H1 (cell line): Measurements from ENCODE around the gene SLX9. TPM values are rescaled to one million over a fixed set of nuclear protein-coding genes. Genes with fewer than 3 reads are reported as not detected.

ENCODE experiments used
- CTCF ChIA-PET: fragments of 300-600 bp; sonication (Branson Sonifier 250); formaldehyde crosslinking; loops from one replicate; lab custom pipeline; 2021; ENCODE audit not compliant: partially characterized antibody; lab: Charles Lee
- POLR2A ChIA-PET: fragments of 300-600 bp; sonication (Branson Sonifier 250); formaldehyde crosslinking; loops from one replicate; lab custom pipeline; 2021; ENCODE audit warnings: inconsistent platforms; ENCODE audit not compliant: partially characterized antibody; lab: Charles Lee
- DNase-seq, 2 experiments: peaks; one replicate each; pipeline versions ENCODE4 v3.0.0 to v3.0.0-alpha.2; 2010 to 2022; ENCODE audit warnings: low spot score in 2 of 2, low read depth in 1 of 2, mixed read lengths in 1 of 2
- FAIRE-seq: peaks from 2 replicates; lab custom pipeline; 2011; peaks lifted over from hg19 to GRCh38; lab: Jason Lieb, UNC
- H2AFZ ChIP-seq: 2 replicates; pipeline ENCODE4 v1.8.1; 2012; ENCODE audit warnings: low read length, inconsistent platforms
- H2AK5ac ChIP-seq: 2 replicates; pipeline ENCODE4 v1.6.1; 2013; ENCODE audit warnings: low read depth, low read length
- H2BK120ac ChIP-seq: replicated peaks from 2 replicates; pipeline ENCODE3; 2013; ENCODE audit warnings: low read depth, low read length, inconsistent platforms
- H2BK12ac ChIP-seq: 2 replicates; pipeline ENCODE4 v1.6.1; 2013; ENCODE audit warnings: low read depth, low read length
- H2BK15ac ChIP-seq: 2 replicates; pipeline ENCODE4 v1.6.1; 2013; ENCODE audit warnings: low read length
- H2BK20ac ChIP-seq: 2 replicates; pipeline ENCODE4 v1.6.1; 2013; ENCODE audit warnings: low read length
- H2BK5ac ChIP-seq: 2 replicates; pipeline ENCODE4 v1.6.1; 2013; ENCODE audit warnings: low read depth, low read length
- H3K14ac ChIP-seq: 2 replicates; pipeline ENCODE4 v1.6.1; 2013; ENCODE audit warnings: inconsistent platforms; ENCODE audit not compliant: insufficient read length
- H3K18ac ChIP-seq: 2 replicates; pipeline ENCODE4 v1.6.1; 2013; ENCODE audit warnings: low read length; ENCODE audit errors: extremely low read depth
- H3K23ac ChIP-seq: 2 replicates; pipeline ENCODE4 v1.6.1; 2013; ENCODE audit warnings: inconsistent platforms; ENCODE audit not compliant: insufficient read length
- H3K23me2 ChIP-seq: 2 replicates; pipeline ENCODE4 v1.6.1; 2013; ENCODE audit warnings: low read depth, low read length
- H3K27ac ChIP-seq: 2 replicates; pipeline ENCODE4 v1.6.1; 2011; ENCODE audit warnings: low read depth, low read length, inconsistent platforms
- H3K27me3 ChIP-seq, 4 experiments: replicated peaks in 1 of 4; 1 replicate in 1 of 4; 2 replicates in 3 of 4; pipeline versions ENCODE4 v1.6.1 to v1.8.1; 2011 to 2013; ENCODE audit warnings: low read length in 3 of 4, mild to moderate bottlenecking in 3 of 4, inconsistent platforms in 2 of 4, mixed read lengths in 2 of 4, moderate library complexity in 1 of 4; ENCODE audit not compliant: control insufficient read depth in 3 of 4, insufficient read depth in 3 of 4; ENCODE audit errors: extremely low read depth in 1 of 4
- H3K36me3 ChIP-seq, 4 experiments: 2 replicates each; pipeline versions ENCODE4 v1.6.1 to v1.8.1; 2011 to 2013; ENCODE audit warnings: mild to moderate bottlenecking in 4 of 4, low read length in 3 of 4, moderate library complexity in 2 of 4, control low read depth in 1 of 4, inconsistent platforms in 1 of 4; ENCODE audit not compliant: insufficient read depth in 4 of 4, control insufficient read depth in 2 of 4
- H3K4ac ChIP-seq: replicated peaks from 2 replicates; pipeline ENCODE3; 2013; ENCODE audit warnings: low read length, low read depth, mixed read lengths, inconsistent platforms; ENCODE audit not compliant: insufficient read length
- H3K4me1 ChIP-seq, 4 experiments: replicated peaks in 1 of 4; 1 replicate in 1 of 4; 2 replicates in 3 of 4; pipeline versions ENCODE4 v1.6.1 to v1.8.1; 2011 to 2013; ENCODE audit warnings: low read length in 3 of 4, inconsistent platforms in 2 of 4, mixed read lengths in 1 of 4; ENCODE audit not compliant: insufficient read depth in 4 of 4, control insufficient read depth in 3 of 4
- H3K4me2 ChIP-seq, 2 experiments: 2 replicates each; pipeline versions ENCODE4 v1.6.1 to v1.8.1; 2011 to 2013; ENCODE audit warnings: low read depth in 2 of 2, low read length in 2 of 2, control low read depth in 1 of 2, inconsistent platforms in 1 of 2, mild to moderate bottlenecking in 1 of 2; ENCODE audit not compliant: insufficient read depth in 1 of 2
- H3K4me3 ChIP-seq, 4 experiments: fragments of 200-600, 300-600 bp in 1 of 4; sonication (generic), shearing (Covaris generic), sonication (Bioruptor Twin) in 1 of 4; 2 replicates each; pipeline versions ENCODE4 v1.5.1 to v1.8.1; 2011 to 2016; ENCODE audit warnings: low read length in 4 of 4, low read depth in 3 of 4, control low read depth in 2 of 4, inconsistent platforms in 2 of 4, mild to moderate bottlenecking in 2 of 4, mixed read lengths in 1 of 4, moderate library complexity in 1 of 4; ENCODE audit not compliant: insufficient read depth in 2 of 4; ENCODE audit errors: extremely low read depth in 1 of 4
- H3K56ac ChIP-seq: replicated peaks from 2 replicates; pipeline ENCODE3; 2013; ENCODE audit warnings: low read depth, mild to moderate bottlenecking, mixed read lengths, low read length, inconsistent platforms; ENCODE audit not compliant: insufficient read length
- H3K79me1 ChIP-seq: 2 replicates; pipeline ENCODE4 v1.6.1; 2013; ENCODE audit warnings: low read depth, low read length, control low read depth
- H3K79me2 ChIP-seq, 2 experiments: 2 replicates each; pipeline versions ENCODE4 v1.6.1 to v1.8.1; 2012 to 2013; ENCODE audit warnings: low read length in 2 of 2, mild to moderate bottlenecking in 2 of 2, inconsistent platforms in 1 of 2; ENCODE audit not compliant: insufficient read depth in 2 of 2, control insufficient read depth in 1 of 2
- H3K9ac ChIP-seq, 4 experiments: replicated peaks in 1 of 4; 1 replicate in 1 of 4; 2 replicates in 3 of 4; pipeline versions ENCODE4 v1.6.1 to v1.8.1; 2011 to 2013; ENCODE audit warnings: low read depth in 3 of 4, low read length in 3 of 4, control low read depth in 2 of 4, mild to moderate bottlenecking in 2 of 4, moderate library complexity in 2 of 4, inconsistent platforms in 1 of 4; ENCODE audit errors: extremely low read depth in 1 of 4
- H3K9me3 ChIP-seq, 2 experiments: 2 replicates each; pipeline versions ENCODE4 v1.6.1 to v1.8.1; 2012 to 2013; ENCODE audit warnings: mild to moderate bottlenecking in 2 of 2, moderate library complexity in 2 of 2, control low read depth in 1 of 2, inconsistent platforms in 1 of 2, low read depth in 1 of 2, low read length in 1 of 2, mixed read lengths in 1 of 2; ENCODE audit not compliant: insufficient read depth in 2 of 2
- H4K20me1 ChIP-seq, 2 experiments: replicated peaks in 1 of 2; 2 replicates each; pipeline versions ENCODE3 to v1.8.1; 2011 to 2013; ENCODE audit warnings: inconsistent platforms in 2 of 2, low read length in 2 of 2, mild to moderate bottlenecking in 1 of 2; ENCODE audit not compliant: insufficient read depth in 2 of 2, control insufficient read depth in 1 of 2
- H4K5ac ChIP-seq: 2 replicates; pipeline ENCODE4 v1.6.1; 2013; ENCODE audit warnings: low read length, low read depth, mixed read lengths, inconsistent platforms; ENCODE audit not compliant: insufficient read length
- H4K8ac ChIP-seq: 2 replicates; pipeline ENCODE4 v1.8.0; 2013; ENCODE audit warnings: mild to moderate bottlenecking, moderate library complexity, low read length, inconsistent platforms; ENCODE audit not compliant: insufficient read depth; ENCODE audit errors: extremely low read depth
- H4K91ac ChIP-seq: replicated peaks from 2 replicates; pipeline ENCODE3; 2013; ENCODE audit warnings: low read length, mixed read lengths, inconsistent platforms; ENCODE audit not compliant: insufficient read length
- EP300 ChIP-seq, 2 experiments: IDR thresholded peaks; 1 replicate in 1 of 2; 2 replicates in 1 of 2; pipeline ENCODE4 v1.6.1; 2011 to 2012; ENCODE audit warnings: low read depth in 2 of 2, low read length in 2 of 2, mild to moderate bottlenecking in 2 of 2, borderline replicate concordance in 1 of 2, inconsistent platforms in 1 of 2, moderate library complexity in 1 of 2
- KDM4A ChIP-seq: IDR thresholded peaks from one replicate; pipeline ENCODE4 v1.7.1; 2012; ENCODE audit warnings: low read depth, mild to moderate bottlenecking, moderate library complexity, low read length, inconsistent platforms; ENCODE audit not compliant: severe bottlenecking
- MAX ChIP-seq: IDR thresholded peaks from 2 replicates; pipeline ENCODE4 v1.6.1; 2012; ENCODE audit warnings: inconsistent platforms
- NANOG ChIP-seq: IDR thresholded peaks from 2 replicates; pipeline ENCODE4 v1.6.1; 2011; ENCODE audit warnings: low read length, low read depth, mild to moderate bottlenecking, inconsistent platforms; ENCODE audit not compliant: insufficient read depth, poor library complexity, severe bottlenecking
- SP1 ChIP-seq: IDR thresholded peaks from 2 replicates; pipeline ENCODE4 v1.6.1; 2011; ENCODE audit warnings: low read depth, low read length
- SUZ12 ChIP-seq: fragments of 200-600 bp; sonication (generic); IDR thresholded peaks from 2 replicates; pipeline ENCODE4 v1.6.1; 2012; ENCODE audit warnings: mild to moderate bottlenecking, inconsistent platforms, low read length, moderate library complexity, mixed read lengths
- TAF1 ChIP-seq: IDR thresholded peaks from 2 replicates; pipeline ENCODE4 v1.6.1; 2011; ENCODE audit warnings: mild to moderate bottlenecking, low read depth, low read length
- WGBS, 2 experiments: shearing (Covaris generic) in 1 of 2; methylation state at CpG; one replicate each; pipeline versions ENCODE4 v1.1.6 to v1.1.7; 2013 to 2015; ENCODE audit warnings: low lambda C conversion rate in 2 of 2, mixed read lengths in 2 of 2, inconsistent platforms in 1 of 2, low coverage in 1 of 2, missing lambda C conversion rate in 1 of 2; ENCODE audit not compliant: insufficient replicate concordance in 2 of 2, insufficient coverage in 1 of 2, insufficient read length in 1 of 2; ENCODE audit errors: extremely low coverage in 1 of 2, missing lambda C conversion rate in 1 of 2; 5-methylcytosine and 5-hydroxymethylcytosine counted together
- polyA plus RNA-seq, 7 experiments: library from polyadenylated mRNA; depleted of rRNA in 3 of 7; stranded (reverse) in 5 of 7; unstranded in 2 of 7; fragments of >200 nt in 5 of 7; fragments of 200-250 nt in 2 of 7; gene quantifications; 1 replicate in 5 of 7; 2 replicates in 1 of 7; 4 replicates in 1 of 7; pipeline versions ENCODE4 v1.2.1 to v1.2.3, GENCODE V29; 2011 to 2013; ENCODE audit warnings: missing spikeins in 2 of 7, mixed read lengths in 2 of 7
- total RNA-seq: library from RNA; stranded (reverse); fragmentation: NEBNext Ultra II Directional; extraction: Animal tissue kit (Norgen Biotek cat#: 25700); gene quantifications from 2 replicates; pipeline ENCODE4 v1.2.1, GENCODE V29; 2021
- TF ChIP-seq, protein P1 (sequence below): IDR thresholded peaks from 2 replicates; pipeline ENCODE4 v1.6.1; 2011; ENCODE audit warnings: low read length, improper control_type of control experiment

SLX9 gene
- total and polyA plus RNA-seq, 2 of the 8 experiments (the other 6 are each of a cell fraction or from before 2014, with no cell fraction given) = 17.7 to 57.3 TPM

DNA sequence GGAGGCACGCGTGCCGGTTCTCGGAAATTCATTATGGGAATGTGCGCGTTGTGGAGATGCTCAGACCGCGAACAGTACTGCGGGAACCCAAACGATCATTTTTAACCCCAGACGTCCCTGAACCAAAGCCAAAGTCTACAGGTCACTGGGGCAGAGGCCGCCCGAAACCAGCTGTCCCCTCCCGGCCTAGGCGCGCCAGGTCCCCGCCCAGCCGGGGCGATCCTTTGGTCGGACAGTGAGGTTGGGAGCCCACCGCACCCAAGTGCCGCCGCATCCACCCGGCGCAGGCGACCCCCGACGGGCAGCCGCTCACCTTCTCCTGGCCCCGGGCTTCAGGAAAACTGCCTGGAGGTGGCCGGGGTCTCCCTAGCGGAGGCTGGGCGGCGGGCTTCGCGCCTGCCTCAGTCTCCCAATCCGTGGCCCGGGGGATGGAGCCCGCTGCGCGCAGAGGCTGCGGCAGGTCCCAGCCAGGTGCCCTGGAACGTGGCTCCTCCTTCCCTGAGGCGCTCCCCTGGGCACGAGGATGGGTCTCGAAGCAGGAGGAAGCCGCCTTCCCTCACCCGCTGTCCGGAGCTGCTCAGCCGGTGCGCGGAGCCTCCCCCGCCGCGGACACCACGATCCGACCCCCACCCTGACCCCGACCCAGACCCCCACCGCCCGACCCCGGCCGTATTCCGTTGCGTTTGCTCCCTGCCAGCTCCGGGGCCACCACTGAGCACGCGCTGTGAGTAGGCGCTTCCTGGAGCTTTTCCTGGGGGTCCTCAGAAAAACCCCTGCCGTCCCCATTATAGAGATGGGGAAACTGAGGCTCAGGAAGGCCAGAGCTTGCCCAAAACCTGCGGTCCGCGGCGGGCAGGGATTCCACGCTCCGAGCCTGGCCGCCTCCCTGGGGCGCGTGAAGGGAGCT, 8.1 kb upstream of the SLX9 start:
- H3K14ac ChIP-seq = no peak overlapping the region
- H3K4me3 ChIP-seq = peak overlapping the region; percentile 32 to 58 (median 38)
- DNase-seq (no peak), FAIRE-seq (no peak)
- no peak overlapping the region; the same call in 1 of the 2 replicates for H2BK15ac ChIP-seq
- no peaks in the 10 kb centered on the region for H3K9me3 ChIP-seq
- H4K91ac ChIP-seq = no peak overlapping the region
- ChIA-PET POLR2A (interaction anchor here (0.9 to 1.6 kb wide), 6 partner anchors 8 to 143 kb away, joined by 3 to 7 read pairs (median 4); partner anchors contain the start of genes ADARB1 and SLX9), CTCF (interaction anchor here (0.7 to 2.5 kb wide), 6 partner anchors 16 to 197 kb away, joined by 3 to 7 read pairs (median 3); no protein-coding TSS in a partner anchor)
- no peak overlapping the region for H4K5ac ChIP-seq
- H2BK120ac ChIP-seq = no peak overlapping the region
- peaks cover 0 to 3% of the 10 kb centered on the region in 2 experiments for H4K20me1 ChIP-seq
- peaks cover 25 to 80% (median 63%) of the 10 kb centered on the region in 4 experiments for H3K27me3 ChIP-seq
- no peaks in the 10 kb centered on the region for H3K79me1 ChIP-seq
- H2AK5ac ChIP-seq = no peak overlapping the region
- peaks cover 0 to 4% (median 0%) of the 10 kb centered on the region in 4 experiments; a peak in 1 of 8 replicates for H3K36me3 ChIP-seq
- H2BK5ac ChIP-seq = no peak overlapping the region
- H3K4me2 ChIP-seq = peak overlapping the region; percentile 77 to 86
- no peak overlapping the region for H2AFZ ChIP-seq
- no peak overlapping the region for H2BK20ac ChIP-seq
- no peak overlapping the region for H3K9ac ChIP-seq
- peak overlapping the region; percentile 27; the same call in 1 of the 2 replicates for H2BK12ac ChIP-seq
- H3K4me1 ChIP-seq = peaks cover 0 to 28% (median 20%) of the 10 kb centered on the region in 4 experiments; a peak in 5 of 7 replicates
- no peak overlapping the region; the same call in 1 of the 2 replicates for H3K18ac ChIP-seq
- whole genome bisulfite sequencing, 2 experiments = 7% methylated on average over 51 of the region's 78 CpGs; no CpG with 5 or more reads in 1 of the 2 experiments
- peak overlapping the region; percentile 2; the same call in 1 of the 2 replicates for H4K8ac ChIP-seq
- no peak overlapping the region for H3K27ac ChIP-seq
- peaks cover 7% of the 10 kb centered on the region; the same call in 1 of the 2 replicates for H3K23me2 ChIP-seq
- no peak overlapping the region for H3K23ac ChIP-seq
- no peak overlapping the region for H3K56ac ChIP-seq
- H3K79me2 ChIP-seq = no peaks in the 10 kb centered on the region
- no peak overlapping the region for H3K4ac ChIP-seq
- peak; percentile 50 for TF ChIP-seq KDM4A
- TF ChIP-seq MAX = peak; percentile 72; the same call in 1 of the 2 replicates
- TF ChIP-seq, protein P1, sequence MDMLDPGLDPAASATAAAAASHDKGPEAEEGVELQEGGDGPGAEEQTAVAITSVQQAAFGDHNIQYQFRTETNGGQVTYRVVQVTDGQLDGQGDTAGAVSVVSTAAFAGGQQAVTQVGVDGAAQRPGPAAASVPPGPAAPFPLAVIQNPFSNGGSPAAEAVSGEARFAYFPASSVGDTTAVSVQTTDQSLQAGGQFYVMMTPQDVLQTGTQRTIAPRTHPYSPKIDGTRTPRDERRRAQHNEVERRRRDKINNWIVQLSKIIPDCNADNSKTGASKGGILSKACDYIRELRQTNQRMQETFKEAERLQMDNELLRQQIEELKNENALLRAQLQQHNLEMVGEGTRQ = no peak
- no peak for TF ChIP-seq SP1
- TF ChIP-seq TAF1 = no peak
- peak; percentile 93; the same call in 1 of the 2 replicates for TF ChIP-seq SUZ12
- TF ChIP-seq EP300 (IDR thresholded peaks at IDR 0.05; ENCODE audit: borderline replicate concordance in 1 of 2, low read depth in 2 of 2, low read length in 2 of 2) = no peak
- no peak for TF ChIP-seq NANOG
